Activated CD4-positive, alpha-beta T cell treated with anti-CD3 and anti-CD28 coated beads for 24 hours (primary cell): ENCODE data around the gene BEND5.

Source experiments
- DNase-seq, 2 donors: peaks; one replicate each; pipeline ENCODE4 v3.0.0-alpha.2; 2020; ENCODE audit warnings: low read depth in 2 of 2

BEND5 gene

GRCh38 chr1:48761986-48762385, 14.7 kb downstream of the BEND5 start:
- DNase-seq, result no peak

GRCh38 chr1:48761411-48761810, 15.3 kb downstream of the BEND5 start:
- no peak for DNase-seq

DNA sequence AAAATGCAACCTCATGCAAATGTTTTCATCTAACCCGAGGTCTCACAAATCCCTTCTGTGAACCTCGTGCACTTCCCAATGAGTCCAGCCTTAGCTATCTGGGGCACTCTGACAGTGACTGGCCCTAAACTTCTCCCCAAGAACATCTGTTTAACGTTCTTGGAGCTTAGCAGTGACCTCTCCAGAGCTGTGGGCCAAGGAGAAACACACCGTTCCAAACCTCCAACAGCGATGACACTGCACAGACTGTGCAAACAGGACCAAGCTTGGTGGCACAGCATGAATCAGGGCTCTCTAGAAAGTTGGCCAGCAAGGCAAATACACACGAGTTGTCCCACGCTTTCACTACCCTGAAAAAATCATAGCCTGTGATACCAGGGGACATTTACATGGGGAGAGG, 15.8 kb downstream of the BEND5 start:
- DNase-seq, result no peak

- no peak for DNase-seq
These were observed 17.7 kb downstream of the BEND5 start for GRCh38 chr1:48758976-48759375.

GRCh38 chr1:48757363-48757762, 19.3 kb downstream of the BEND5 start:
- no peak for DNase-seq

- DNase-seq, result no peak
These were observed 19.9 kb downstream of the BEND5 start for GRCh38 chr1:48756683-48757316.

DNA sequence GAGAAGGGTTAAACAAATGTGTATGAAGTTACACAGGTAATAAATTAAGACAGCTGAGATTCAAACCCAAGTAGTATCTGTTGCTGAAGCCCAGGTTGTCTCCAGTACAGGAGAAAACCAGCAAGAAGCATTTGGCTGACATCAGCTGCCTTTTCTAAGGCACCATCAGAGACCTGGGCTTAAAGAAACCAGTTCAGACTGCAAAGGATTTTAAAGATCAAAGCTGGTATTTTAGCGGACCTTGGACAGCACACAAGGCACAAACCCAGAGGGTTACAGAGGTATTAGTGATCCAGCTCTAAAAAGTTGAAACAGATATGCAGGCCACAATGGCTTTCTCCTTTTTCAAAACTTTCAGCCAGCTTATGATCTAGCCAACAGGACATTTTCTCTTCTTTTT, 23.4 kb downstream of the BEND5 start:
- DNase-seq, result no peak

DNA sequence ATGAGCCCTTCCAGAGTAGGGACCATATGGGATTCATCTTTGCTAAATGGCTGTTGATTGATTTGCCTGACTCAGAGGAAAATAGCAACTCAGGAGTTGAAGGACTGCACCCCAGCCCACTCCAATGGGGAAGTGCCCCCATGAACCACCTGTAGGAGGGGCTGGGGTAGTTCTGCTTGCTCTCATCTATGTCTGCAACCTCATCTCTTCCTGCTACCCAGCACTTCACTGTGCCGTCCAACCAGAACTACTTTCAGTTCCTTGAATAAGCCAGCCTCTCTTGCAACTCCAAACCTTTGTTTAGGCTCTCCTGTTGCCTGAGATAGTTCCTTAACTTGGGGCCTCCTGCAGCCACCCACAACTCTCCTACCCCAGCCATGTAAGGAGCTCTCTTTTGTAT, 26.6 kb downstream of the BEND5 start:
- no peak for DNase-seq

DNA sequence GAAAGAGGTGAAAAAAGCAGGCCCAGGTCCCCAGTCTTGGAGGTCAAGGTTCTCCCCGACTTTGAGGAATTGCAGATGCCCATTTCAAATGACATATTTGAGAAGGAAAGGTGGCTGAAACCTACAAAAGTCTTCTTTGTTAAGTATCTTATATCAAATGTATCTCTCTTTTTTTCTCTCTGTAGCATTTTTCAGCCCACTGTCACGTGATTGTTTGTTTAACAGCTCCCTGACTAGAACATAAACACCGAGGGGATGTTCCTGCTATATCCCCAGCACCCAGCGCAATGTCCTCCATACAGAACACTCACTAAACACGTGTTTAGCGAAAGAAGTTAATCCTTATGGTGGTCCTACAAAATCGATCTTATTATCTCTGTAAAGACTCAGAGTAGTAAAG, 27.6 kb downstream of the BEND5 start:
- DNase-seq, result no peak

DNA sequence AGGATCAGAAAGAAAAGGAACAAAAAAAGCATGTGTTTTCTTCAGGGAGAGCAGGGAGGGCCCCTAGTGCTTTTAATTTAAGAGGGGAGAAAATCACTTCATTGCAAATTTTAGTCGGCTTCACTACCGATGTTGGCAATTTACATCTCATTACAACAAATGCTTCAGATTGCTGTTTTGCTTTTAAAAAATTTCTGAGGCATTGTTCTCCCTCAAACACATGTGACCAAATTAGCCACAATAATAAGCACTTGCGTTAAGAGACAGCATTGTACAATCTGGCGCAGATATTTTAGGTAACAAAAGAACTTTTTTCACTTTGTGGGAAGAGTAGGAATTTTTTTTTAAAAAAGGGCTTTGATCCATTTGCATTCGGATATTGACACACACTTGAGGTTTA, 29.8 kb downstream of the BEND5 start:
- DNase-seq, result no peak

DNA sequence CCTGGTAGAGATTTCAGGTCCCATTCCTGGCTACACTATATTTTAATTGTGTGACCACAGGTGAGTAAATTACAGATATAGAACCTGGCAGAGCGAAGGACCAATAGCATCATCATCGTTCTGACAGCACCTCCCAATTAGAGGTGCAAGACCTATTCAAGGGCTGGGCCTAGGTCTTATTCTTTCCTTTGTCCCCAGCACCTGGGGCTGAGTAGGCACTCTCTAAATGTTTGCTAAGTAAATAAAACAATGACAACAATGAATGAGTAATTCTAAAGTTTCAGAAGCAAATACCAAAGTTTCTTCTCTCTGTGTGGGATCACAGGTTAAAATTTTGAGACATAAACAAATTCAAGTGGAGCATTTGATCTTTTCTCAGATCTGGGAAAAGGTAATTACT, 32.7 kb downstream of the BEND5 start:
- DNase-seq, result no peak

DNA sequence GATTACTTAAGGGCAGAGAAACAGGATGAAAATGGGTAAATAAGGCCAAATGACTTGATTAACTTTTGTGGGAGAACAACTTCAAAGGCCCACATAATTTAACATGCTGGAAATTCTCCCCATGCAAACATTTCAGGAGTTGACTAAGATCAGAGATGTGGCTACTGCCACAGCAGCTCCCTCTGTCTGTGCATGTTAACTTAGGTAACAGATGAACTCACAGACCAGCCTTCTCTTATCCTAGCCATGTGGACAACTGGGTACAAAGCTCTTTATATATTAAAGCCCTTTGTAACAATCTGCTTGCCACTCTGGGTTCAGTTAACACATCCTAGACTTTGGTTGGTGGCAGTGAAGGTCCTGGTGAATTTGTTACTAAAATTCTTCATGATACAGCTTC, 33.2 kb downstream of the BEND5 start:
- DNase-seq, result no peak

GRCh38 chr1:48741380-48741779, 35.3 kb downstream of the BEND5 start:
- DNase-seq, result no peak

- DNase-seq, result no peak
These were observed 36.1 kb downstream of the BEND5 start for GRCh38 chr1:48740621-48741020.

- no peak for DNase-seq
These were observed 37.6 kb downstream of the BEND5 start for GRCh38 chr1:48739091-48739490.

- DNase-seq, result no peak
These were observed 38.3 kb downstream of the BEND5 start for GRCh38 chr1:48738356-48738755.

DNA sequence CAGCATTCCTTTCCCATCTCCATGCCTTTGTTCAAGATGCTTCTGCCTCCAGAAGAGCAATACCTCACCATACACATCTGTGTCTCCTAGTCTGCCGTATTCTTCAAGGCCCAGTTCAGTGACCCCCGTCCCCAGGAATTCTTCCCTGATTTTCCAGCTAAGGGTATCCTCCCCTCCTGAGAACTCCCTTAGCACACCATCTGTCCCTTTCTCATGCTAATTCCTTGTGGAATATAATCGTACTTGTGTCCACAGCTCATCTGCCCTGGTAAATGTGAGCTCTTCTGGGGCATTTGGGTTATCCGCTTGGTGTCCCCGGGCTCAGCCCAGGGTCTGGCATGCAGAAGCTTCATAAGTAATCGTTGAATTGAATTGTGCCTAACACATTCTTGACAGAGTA, 40.9 kb downstream of the BEND5 start:
- no peak for DNase-seq

DNA sequence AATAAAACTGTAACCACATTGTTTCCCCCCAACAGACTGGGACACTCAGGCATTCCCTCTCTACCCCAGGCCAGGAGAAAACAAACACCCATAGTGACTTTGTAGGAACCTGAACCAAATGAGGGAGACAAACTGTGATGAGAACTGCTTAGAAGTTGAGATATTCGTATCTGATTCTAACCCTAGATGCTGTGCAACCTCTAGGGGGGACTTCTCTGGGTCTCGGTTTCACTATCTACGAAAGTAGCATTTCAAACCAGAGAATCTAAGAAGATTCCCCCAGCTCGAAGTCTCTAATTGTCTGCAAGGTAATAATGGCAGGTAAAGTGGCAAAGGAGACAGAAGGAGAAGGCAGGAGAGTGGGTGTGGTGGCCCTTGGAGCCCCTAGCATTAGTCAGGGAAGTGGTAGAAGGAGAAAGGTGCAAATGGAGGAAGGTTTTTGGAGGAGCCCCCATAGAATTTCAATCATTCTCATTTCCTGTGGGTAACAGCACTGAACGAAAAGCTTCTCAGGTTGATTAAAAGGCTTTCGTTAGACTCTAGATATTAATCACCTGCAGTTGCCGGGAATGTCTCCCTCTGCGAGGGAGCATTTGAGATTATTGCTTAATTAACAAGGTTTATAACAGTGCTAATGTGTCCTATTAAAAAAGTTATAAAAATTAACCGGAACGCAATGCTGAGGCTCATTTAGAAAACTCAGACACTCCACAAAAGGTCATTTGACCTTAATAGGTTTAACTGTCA, 46.4 kb downstream of the BEND5 start:
- DNase-seq, result no peak

GRCh38 chr1:48728584-48728983, 48.1 kb downstream of the BEND5 start:
- no peak for DNase-seq

DNA sequence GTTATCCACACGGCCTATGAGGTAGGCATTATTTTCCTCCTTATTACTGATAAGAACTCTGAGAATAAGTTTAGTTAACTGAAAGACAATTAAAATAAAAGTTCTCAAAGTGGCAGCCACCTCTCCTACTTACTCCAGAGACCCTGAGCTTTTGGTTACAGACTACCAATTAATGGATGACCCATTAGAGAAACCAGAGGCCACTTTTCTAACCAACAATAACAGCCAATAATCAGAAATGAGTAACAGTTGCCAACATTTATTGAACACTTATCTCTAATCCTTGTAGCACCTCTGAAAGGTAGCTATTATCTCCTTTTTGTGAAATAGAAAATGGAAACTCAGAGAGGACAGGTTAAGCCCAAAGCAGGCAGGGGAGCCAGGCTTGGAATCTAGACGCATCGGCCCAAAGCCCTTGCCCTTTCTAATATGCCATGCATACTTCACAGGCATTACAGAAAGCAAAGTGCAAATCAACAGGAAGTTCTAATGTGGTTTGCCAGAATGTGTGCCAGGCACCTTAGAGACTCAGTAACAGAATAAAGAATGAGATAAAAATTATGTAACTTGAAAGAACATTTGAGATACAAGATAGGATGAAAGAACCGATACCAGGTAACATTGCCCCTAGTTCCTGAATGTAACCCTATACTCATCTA, 50.0 kb downstream of the BEND5 start:
- no peak for DNase-seq

GRCh38 chr1:48726139-48726538, 50.6 kb downstream of the BEND5 start:
- DNase-seq, result no peak

- DNase-seq, result no peak
These were observed 51.2 kb downstream of the BEND5 start for GRCh38 chr1:48725341-48726046.

- DNase-seq, result no peak
These were observed 55.8 kb downstream of the BEND5 start for GRCh38 chr1:48720929-48721328.
